ENCODE measurements around the gene THRB. TPM values are rescaled to one million over a fixed set of nuclear protein-coding genes. Genes with fewer than 3 reads are reported as not detected.
A peak's percentile ranks its signal among the peaks of the same experiment; 100 is the strongest.

Gene THRB
- polyA plus RNA-seq, 2 of the 4 experiments (the other 2 are of a cell fraction), result 2.0 to 2.3 TPM

DNA sequence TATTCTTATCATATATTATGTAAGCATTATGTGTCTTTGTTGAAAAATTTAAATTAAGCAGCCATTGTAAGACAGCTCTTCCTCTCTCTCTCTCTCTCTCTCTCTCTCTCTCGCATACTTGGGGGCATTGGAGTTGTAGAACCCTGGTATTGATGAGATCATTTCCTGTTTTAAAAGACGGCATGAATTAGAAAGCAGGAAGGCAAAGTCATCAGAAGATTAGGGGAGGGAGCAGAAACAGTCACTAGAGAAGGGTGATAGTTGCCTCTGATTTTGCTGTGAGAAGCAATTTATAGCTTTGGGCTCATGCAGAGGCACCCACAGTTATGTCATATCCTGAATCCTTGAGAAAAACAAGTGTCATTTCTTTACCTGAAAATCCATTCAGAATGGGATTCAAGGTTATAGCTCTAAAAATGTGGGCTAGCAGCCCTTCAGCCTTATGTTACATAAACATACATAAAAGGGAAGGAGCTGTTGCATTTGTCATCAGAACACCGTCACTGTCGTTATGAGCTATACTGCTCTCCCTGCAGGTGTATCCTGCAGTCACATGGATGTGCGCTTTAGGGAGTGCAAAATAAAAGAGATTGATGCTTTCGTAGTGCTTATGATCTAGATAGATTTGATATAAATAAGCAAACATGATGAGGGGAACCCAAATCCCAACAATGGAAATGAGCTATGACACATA, 335.7 kb downstream of the THRB start:
- Histone ChIP-seq H3K4me3 (no peak overlapping the region), H3K4me2 (no peak overlapping the region), H3K27ac (no peak overlapping the region), H3K9me3 (no peaks in the 10 kb centered on the region), H3K4me1 (peaks cover 39% of the 10 kb centered on the region)
- TF ChIP-seq RAD21 (conservative IDR thresholded peaks at IDR 0.05 in 1 of 2, IDR thresholded peaks at IDR 0.05 in 1 of 2) (no peak), ZFP36 (IDR thresholded peaks at IDR 0.05; ENCODE audit: borderline replicate concordance, partially characterized antibody) (no peak), TFCP2L1 (CRISPR knock-in tag; IDR thresholded peaks at IDR 0.05) (no peak), ESRRA (IDR thresholded peaks at IDR 0.05; ENCODE audit: borderline replicate concordance, low read length) (no peak), HOXA7 (CRISPR knock-in tag; IDR thresholded peaks at IDR 0.05) (no peak), PHF8 (IDR thresholded peaks at IDR 0.05; ENCODE audit: borderline replicate concordance, low read depth) (no peak)
- TF ChIP-seq, protein P1, sequence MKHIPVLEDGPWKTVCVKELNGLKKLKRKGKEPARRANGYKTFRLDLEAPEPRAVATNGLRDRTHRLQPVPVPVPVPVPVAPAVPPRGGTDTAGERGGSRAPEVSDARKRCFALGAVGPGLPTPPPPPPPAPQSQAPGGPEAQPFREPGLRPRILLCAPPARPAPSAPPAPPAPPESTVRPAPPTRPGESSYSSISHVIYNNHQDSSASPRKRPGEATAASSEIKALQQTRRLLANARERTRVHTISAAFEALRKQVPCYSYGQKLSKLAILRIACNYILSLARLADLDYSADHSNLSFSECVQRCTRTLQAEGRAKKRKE (CRISPR knock-in tag; IDR thresholded peaks at IDR 0.05; ENCODE audit: low read depth), result no peak
- DNase-seq (ENCODE audit: low read depth in 1 of 2, low spot score in 1 of 2) (no peak), FAIRE-seq (no peak), ATAC-seq (no peak)
- WGBS (ENCODE audit: missing lambda C conversion rate), result 82% methylated on average over 6 of the region's 6 CpGs
- CTCF ChIA-PET, result no interaction called here
- POLR2A ChIA-PET, result no interaction called here

DNA sequence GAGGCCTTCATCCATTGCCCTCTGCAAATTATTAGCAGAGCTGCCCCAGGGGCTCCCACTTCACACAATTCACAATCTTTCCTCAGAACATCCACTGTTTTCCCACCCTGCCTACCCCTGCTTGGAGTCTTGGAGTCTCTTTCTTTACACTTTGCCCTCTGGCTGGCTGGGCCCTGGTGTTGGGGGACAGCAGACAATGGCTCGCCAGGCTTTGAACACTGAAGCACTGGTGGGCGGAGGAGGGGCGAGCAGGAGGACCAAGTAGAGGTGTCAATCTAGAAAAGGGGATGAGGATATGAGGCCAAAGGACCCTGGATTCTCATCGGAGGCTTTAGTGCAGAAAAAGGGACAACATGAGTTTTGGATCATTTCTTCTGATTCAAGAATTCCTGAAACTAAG, 337.5 kb downstream of the THRB start:
- WGBS (ENCODE audit: missing lambda C conversion rate), result 82% methylated on average over 4 of the region's 4 CpGs
- Histone ChIP-seq H3K4me1 (peaks cover 48% of the 10 kb centered on the region), H3K4me2 (peak overlapping the region; percentile 61), H3K4me3 (no peak overlapping the region), H3K27ac (peak overlapping the region; percentile 60 to 84), H3K9me3 (no peaks in the 10 kb centered on the region)
- DNase-seq (ENCODE audit: low read depth in 1 of 2, low spot score in 1 of 2) (no peak), FAIRE-seq (no peak), ATAC-seq (no peak; a peak in 1 of 6 replicates)
- ChIA-PET CTCF (interaction anchor here (0.7 to 1.9 kb wide), 3 partner anchors 13 to 29 kb away, joined by 3 to 8 read pairs (median 8); no protein-coding TSS in a partner anchor), POLR2A (interaction anchor here (1.3 kb wide), 1 partner anchor 240 kb away, joined by 3 read pairs; the partner anchor contains the start of genes NKIRAS1 and RPL15)
- TF ChIP-seq JUN (IDR thresholded peaks at IDR 0.05), result no peak
- TF ChIP-seq KDM1A (IDR thresholded peaks at IDR 0.05; ENCODE audit: low read depth), result no peak
- no peak for TF ChIP-seq EHMT2 (IDR thresholded peaks at IDR 0.05; ENCODE audit: low read depth)
- no peak for TF ChIP-seq RNF2 (IDR thresholded peaks at IDR 0.05; ENCODE audit: borderline replicate concordance, low read depth)
- no peak for TF ChIP-seq SMC3 (IDR thresholded peaks at IDR 0.05)

DNA sequence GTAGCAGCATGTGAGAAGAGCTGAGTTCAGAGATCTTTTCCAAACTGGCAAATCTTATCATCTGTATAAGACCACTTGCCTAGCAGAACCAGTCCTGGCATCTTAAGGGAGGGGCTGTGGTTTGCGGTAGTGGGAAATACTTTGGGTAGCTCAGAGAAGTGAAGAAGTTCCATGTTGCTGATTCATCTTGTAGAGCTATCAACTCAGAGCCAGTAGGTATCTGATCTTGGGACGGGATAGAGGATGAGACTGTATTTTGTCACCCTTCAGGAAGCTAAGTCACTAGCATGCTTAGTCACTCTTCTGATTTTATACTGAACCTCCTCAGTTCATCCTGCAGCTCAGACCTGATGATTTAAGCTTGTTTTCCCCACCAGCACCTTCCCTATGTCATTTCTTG, 338.2 kb downstream of the THRB start:
- ChIA-PET POLR2A (interaction anchor here (1.3 kb wide), 1 partner anchor 240 kb away, joined by 3 read pairs; the partner anchor contains the start of genes NKIRAS1 and RPL15), CTCF (interaction anchor here (1.6 to 1.9 kb wide), 2 partner anchors 27 to 30 kb away, joined by 8 read pairs; no protein-coding TSS in a partner anchor)
- FAIRE-seq (peak; percentile 70), DNase-seq (ENCODE audit: low read depth in 1 of 2, low spot score in 1 of 2) (peak; percentile 62 to 72), ATAC-seq (peak; percentile 93 to 95)
- Histone ChIP-seq H3K27ac (peak overlapping the region; percentile 60 to 84), H3K4me2 (peak overlapping the region; percentile 61), H3K9me3 (no peaks in the 10 kb centered on the region), H3K4me3 (no peak overlapping the region), H3K4me1 (peaks cover 48% of the 10 kb centered on the region)
- WGBS (ENCODE audit: missing lambda C conversion rate), result 5% methylated on average over 2 of the region's 2 CpGs
- TF ChIP-seq, protein P2, sequence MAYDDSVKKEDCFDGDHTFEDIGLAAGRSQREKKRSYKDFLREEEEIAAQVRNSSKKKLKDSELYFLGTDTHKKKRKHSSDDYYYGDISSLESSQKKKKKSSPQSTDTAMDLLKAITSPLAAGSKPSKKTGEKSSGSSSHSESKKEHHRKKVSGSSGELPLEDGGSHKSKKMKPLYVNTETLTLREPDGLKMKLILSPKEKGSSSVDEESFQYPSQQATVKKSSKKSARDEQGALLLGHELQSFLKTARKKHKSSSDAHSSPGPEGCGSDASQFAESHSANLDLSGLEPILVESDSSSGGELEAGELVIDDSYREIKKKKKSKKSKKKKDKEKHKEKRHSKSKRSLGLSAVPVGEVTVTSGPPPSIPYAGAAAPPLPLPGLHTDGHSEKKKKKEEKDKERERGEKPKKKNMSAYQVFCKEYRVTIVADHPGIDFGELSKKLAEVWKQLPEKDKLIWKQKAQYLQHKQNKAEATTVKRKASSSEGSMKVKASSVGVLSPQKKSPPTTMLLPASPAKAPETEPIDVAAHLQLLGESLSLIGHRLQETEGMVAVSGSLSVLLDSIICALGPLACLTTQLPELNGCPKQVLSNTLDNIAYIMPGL (CRISPR knock-in tag; IDR thresholded peaks at IDR 0.05; ENCODE audit: borderline replicate concordance), result no peak
- TF ChIP-seq JUNB (IDR thresholded peaks at IDR 0.05) (peak; percentile 61), RAD21 (conservative IDR thresholded peaks at IDR 0.05 in 1 of 2, IDR thresholded peaks at IDR 0.05 in 1 of 2) (no peak; a peak in 1 of 5 replicates), FOSL2 (IDR thresholded peaks at IDR 0.05) (no peak), FOSL2 (CRISPR knock-in tag; IDR thresholded peaks at IDR 0.05) (peak; percentile 27; the same call in 1 of the 2 replicates), MAZ (IDR thresholded peaks at IDR 0.05; ENCODE audit: borderline replicate concordance, low read depth, low read length) (no peak), ESRRA (IDR thresholded peaks at IDR 0.05; ENCODE audit: borderline replicate concordance, low read length) (no peak), RFX5 (IDR thresholded peaks at IDR 0.05) (no peak), RNF2 (IDR thresholded peaks at IDR 0.05; ENCODE audit: borderline replicate concordance, low read depth) (no peak), FOXS1 (CRISPR knock-in tag; IDR thresholded peaks at IDR 0.05) (no peak)
- TF ChIP-seq, protein P3, sequence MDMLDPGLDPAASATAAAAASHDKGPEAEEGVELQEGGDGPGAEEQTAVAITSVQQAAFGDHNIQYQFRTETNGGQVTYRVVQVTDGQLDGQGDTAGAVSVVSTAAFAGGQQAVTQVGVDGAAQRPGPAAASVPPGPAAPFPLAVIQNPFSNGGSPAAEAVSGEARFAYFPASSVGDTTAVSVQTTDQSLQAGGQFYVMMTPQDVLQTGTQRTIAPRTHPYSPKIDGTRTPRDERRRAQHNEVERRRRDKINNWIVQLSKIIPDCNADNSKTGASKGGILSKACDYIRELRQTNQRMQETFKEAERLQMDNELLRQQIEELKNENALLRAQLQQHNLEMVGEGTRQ (IDR thresholded peaks at IDR 0.05), result no peak
- TF ChIP-seq, protein P4, sequence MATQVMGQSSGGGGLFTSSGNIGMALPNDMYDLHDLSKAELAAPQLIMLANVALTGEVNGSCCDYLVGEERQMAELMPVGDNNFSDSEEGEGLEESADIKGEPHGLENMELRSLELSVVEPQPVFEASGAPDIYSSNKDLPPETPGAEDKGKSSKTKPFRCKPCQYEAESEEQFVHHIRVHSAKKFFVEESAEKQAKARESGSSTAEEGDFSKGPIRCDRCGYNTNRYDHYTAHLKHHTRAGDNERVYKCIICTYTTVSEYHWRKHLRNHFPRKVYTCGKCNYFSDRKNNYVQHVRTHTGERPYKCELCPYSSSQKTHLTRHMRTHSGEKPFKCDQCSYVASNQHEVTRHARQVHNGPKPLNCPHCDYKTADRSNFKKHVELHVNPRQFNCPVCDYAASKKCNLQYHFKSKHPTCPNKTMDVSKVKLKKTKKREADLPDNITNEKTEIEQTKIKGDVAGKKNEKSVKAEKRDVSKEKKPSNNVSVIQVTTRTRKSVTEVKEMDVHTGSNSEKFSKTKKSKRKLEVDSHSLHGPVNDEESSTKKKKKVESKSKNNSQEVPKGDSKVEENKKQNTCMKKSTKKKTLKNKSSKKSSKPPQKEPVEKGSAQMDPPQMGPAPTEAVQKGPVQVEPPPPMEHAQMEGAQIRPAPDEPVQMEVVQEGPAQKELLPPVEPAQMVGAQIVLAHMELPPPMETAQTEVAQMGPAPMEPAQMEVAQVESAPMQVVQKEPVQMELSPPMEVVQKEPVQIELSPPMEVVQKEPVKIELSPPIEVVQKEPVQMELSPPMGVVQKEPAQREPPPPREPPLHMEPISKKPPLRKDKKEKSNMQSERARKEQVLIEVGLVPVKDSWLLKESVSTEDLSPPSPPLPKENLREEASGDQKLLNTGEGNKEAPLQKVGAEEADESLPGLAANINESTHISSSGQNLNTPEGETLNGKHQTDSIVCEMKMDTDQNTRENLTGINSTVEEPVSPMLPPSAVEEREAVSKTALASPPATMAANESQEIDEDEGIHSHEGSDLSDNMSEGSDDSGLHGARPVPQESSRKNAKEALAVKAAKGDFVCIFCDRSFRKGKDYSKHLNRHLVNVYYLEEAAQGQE (IDR thresholded peaks at IDR 0.05), result no peak
- TF ChIP-seq, protein P5, sequence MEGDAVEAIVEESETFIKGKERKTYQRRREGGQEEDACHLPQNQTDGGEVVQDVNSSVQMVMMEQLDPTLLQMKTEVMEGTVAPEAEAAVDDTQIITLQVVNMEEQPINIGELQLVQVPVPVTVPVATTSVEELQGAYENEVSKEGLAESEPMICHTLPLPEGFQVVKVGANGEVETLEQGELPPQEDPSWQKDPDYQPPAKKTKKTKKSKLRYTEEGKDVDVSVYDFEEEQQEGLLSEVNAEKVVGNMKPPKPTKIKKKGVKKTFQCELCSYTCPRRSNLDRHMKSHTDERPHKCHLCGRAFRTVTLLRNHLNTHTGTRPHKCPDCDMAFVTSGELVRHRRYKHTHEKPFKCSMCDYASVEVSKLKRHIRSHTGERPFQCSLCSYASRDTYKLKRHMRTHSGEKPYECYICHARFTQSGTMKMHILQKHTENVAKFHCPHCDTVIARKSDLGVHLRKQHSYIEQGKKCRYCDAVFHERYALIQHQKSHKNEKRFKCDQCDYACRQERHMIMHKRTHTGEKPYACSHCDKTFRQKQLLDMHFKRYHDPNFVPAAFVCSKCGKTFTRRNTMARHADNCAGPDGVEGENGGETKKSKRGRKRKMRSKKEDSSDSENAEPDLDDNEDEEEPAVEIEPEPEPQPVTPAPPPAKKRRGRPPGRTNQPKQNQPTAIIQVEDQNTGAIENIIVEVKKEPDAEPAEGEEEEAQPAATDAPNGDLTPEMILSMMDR (IDR thresholded peaks at IDR 0.05), result no peak
